IPS-18c (cell line): ENCODE measurements around the gene ADD2.
"Not testable (repeated sequence)": the region's sequence is repeated elsewhere in the genome, so short reads cannot be mapped to it uniquely, and the experiment has no call there.

Experiments
- H3K4me3 ChIP-seq: 2 replicates; pipeline ENCODE4 v1.7.0; 2013; ENCODE audit warnings: low read depth, mild to moderate bottlenecking, low read length, moderate library complexity; ENCODE audit not compliant: insufficient read depth
- H3K9me3 ChIP-seq: one replicate; pipeline ENCODE4 v1.6.1; 2013; ENCODE audit warnings: mild to moderate bottlenecking, low read length, moderate library complexity; ENCODE audit not compliant: control insufficient read depth, insufficient read depth

The ADD2 gene, protein sequence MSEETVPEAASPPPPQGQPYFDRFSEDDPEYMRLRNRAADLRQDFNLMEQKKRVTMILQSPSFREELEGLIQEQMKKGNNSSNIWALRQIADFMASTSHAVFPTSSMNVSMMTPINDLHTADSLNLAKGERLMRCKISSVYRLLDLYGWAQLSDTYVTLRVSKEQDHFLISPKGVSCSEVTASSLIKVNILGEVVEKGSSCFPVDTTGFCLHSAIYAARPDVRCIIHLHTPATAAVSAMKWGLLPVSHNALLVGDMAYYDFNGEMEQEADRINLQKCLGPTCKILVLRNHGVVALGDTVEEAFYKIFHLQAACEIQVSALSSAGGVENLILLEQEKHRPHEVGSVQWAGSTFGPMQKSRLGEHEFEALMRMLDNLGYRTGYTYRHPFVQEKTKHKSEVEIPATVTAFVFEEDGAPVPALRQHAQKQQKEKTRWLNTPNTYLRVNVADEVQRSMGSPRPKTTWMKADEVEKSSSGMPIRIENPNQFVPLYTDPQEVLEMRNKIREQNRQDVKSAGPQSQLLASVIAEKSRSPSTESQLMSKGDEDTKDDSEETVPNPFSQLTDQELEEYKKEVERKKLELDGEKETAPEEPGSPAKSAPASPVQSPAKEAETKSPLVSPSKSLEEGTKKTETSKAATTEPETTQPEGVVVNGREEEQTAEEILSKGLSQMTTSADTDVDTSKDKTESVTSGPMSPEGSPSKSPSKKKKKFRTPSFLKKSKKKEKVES

DNA sequence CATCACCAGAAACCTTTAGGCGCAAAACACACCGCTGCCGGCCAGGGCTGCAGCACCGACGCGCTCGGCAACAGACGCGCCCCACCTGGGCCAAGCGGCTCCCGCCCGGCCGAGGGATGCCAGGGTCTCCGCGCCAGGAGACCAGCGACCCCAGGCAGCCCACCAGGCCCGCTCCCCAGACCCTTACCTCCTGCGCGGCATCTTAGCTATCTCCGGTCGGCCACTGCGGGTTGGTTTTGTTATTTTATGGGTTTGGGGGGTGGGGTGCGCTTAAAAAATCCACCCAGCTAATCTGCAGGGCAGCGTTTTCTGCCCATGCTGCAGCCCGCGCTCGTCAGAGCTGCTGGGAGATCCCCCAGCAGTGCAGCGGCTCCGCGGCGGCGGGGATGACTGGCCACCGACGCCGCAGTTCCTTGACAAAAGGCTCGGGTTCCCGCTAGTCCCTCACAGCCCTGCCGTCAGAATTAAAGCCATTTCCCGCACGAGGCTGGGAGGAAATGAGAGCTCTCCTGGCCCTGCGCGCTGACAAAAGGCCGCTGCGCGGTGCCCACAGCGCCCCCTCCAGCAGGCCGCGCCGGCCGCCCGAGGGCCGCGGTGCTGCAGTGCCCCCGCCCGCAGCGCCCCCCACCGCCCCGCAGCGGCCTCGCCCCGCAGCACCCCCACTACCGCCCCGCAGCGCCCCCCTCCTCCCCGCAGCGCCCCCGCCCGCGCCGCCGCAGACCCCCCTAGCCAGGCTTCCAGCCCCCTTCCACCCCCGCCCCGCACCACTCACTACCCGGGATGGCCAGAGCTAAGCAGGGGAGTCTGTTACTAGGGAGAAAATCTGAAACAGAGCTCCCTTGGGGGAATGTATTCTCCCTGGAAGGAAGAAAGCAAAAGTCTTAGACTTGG is at the start of gene ADD2:
Gene ADD2 (minus strand): TSS at position 502 of the 891 bp plus-strand sequence. CDS start 61,792 bp downstream, outside the sequence.
- Histone ChIP-seq H3K9me3 (peaks cover 2% of the 10 kb centered on the region), H3K4me3 (peak within 1 kb of the TSS; percentile 44)

DNA sequence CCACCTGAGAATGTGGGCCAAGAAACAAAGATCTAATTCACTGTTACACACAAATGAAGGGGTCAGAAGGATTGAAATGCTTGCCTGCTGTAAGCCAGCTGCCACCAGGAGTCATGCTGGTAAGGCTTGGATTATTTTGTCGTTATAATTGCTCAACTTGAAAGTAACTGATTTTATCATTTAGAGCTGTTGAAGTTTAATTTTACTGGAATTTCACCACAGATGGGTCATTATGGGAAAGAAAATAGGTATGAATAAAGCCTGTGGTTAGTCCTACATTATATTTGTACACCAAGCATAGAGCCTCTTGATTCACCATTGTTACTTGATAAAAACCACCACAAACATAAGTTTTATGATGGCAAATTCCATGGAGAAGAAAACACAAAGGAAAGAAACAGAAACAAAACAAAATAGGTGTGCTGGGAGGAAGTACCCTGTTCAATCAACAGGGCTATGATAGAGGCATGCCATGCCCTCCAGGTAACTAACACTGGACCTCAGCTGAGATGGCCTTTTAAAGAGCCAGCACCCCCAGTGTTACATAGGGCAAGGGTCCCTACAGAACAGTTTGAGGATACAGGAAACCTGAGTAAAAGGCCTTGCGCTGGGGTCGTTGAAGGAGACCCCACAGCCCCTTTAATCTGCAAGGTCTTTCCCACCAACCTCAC is 49.4 kb upstream of the ADD2 start:
- Histone ChIP-seq H3K9me3 (no peaks in the 10 kb centered on the region), H3K4me3 (no peak overlapping the region)

GRCh38 chr2:70816726-70817125 is 48.7 kb upstream of the ADD2 start:
- H3K4me3 ChIP-seq: no peak overlapping the region

DNA sequence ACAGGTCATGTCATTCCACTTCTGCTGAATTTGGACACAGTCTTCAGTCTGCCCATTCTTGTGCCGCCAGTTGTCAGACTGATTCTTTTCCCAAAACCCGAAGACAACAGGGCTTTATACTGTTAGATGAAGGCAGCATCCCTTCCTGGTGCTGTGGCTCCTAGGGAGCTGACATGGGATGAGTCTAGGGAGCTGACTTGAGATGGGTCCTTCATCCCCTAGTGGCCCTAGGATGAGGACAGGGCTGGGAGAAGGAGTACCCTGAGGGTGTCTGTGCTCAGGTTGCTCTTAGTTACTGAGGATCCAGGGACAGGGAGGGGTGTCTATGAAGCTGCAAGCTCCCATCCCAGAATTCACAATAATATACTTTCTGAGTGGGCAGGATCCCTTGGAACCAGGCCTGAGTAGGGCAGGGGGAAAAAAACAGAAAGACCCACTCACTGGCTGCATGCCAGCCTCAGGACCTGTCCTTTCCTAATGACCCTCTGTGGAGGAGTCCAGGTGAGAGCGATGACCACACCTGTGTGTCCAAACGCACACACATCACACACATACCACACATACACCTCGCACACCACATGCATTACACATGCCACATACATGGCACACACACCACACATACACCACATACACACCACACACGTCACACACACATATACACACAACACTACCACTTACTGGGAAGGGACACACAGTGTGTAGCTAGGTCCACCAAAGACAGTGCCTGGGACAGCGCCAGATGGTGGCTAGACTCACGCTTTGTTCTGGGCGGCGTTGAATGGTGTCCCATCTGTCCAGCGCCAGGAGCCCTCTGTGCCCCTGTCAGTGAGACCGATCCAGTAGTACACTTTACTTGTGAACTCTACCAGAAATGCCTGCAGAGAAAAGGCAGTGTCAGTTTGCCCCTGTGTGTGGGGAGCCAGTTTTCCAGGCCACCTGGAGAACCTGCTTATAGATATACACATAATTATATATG is 41.3 kb upstream of the ADD2 start:
- H3K4me3 ChIP-seq: no peak overlapping the region
- H3K9me3 ChIP-seq: no peaks in the 10 kb centered on the region

More at GRCh38 chr2:70816726-70817125, 48.7 kb upstream of the ADD2 start:
- no peaks in the 10 kb centered on the region for H3K9me3 ChIP-seq

- no peak overlapping the region for H3K4me3 ChIP-seq
- H3K9me3 ChIP-seq: no peaks in the 10 kb centered on the region
These were observed 39.8 kb upstream of the ADD2 start for GRCh38 chr2:70807828-70808118.

- no peak overlapping the region for H3K4me3 ChIP-seq
These were observed 39.3 kb upstream of the ADD2 start for GRCh38 chr2:70807102-70807827.

GRCh38 chr2:70806620-70807019 is 38.6 kb upstream of the ADD2 start:
- no peak overlapping the region for H3K4me3 ChIP-seq
- no peaks in the 10 kb centered on the region for H3K9me3 ChIP-seq

More at GRCh38 chr2:70807102-70807827, 39.3 kb upstream of the ADD2 start:
- H3K9me3 ChIP-seq: no peaks in the 10 kb centered on the region

DNA sequence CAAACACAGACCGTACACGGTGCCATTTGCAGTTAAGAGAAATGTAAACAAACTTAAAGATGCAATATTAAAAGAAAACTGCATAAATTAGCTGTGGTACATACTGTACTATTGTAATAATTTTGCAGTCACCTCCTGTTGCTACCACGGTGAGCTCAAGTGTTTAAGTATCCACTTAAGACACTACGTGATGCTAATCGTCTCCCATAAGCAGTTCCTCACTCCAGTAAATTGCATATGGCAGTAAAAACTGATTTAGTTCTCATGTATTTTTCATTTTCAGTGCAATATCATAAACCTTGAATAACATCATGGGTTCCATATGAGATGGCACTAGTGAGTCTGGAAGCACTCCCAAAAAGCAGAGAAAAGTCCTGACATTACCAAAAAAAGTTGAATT is 38.0 kb upstream of the ADD2 start:
- H3K4me3 ChIP-seq: no peak overlapping the region

GRCh38 chr2:70801607-70802263 is 33.7 kb upstream of the ADD2 start:
- no peak overlapping the region for H3K4me3 ChIP-seq
- peaks cover 4% of the 10 kb centered on the region for H3K9me3 ChIP-seq

More for the DNA sequence above, 38.0 kb upstream of the ADD2 start:
- H3K9me3 ChIP-seq: no peaks in the 10 kb centered on the region

DNA sequence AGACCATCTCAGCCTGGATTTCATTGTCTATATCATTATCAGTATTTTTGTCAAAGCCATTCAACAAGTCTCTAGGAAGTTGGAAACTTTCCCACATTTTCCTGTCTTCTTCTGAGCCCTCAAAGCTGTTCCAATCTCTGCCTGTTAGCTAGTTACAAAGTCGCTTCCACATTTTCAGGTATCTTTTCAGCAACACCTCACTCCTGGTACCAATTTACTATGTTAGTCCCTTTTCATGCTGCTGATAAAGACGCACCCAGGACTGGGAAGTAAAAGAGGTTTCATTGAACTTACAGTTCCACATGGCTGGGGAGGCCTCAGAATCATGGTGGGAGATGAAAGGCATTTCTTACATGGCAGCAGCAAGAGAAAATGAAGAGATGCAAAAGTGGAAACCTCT is 31.7 kb upstream of the ADD2 start:
- Histone ChIP-seq H3K4me3 (no peak overlapping the region), H3K9me3 (peaks cover 4% of the 10 kb centered on the region)

DNA sequence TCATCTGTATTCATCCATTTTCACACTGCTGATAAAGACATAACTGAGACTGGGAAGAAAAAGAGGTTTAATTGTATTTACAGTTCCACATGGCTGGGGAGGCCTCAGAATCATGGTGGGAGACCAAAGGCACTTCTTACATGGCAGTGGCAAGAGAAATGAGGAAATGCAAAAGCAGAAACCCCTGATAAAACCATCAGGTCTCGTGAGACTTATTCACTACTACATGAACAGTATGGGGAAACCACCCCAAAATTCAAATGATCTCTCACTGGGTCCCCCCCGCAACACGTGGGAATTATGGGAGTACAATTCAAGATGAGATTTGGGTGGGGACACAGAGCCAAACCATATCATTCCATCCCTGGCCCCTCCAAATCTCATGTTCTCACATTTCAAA is 30.0 kb upstream of the ADD2 start:
- H3K9me3 ChIP-seq, H3K4me3 ChIP-seq: not testable (repeated sequence)

GRCh38 chr2:70797506-70797905 is 29.5 kb upstream of the ADD2 start:
- H3K9me3 ChIP-seq: peaks cover 4% of the 10 kb centered on the region
- H3K4me3 ChIP-seq: no peak overlapping the region

DNA sequence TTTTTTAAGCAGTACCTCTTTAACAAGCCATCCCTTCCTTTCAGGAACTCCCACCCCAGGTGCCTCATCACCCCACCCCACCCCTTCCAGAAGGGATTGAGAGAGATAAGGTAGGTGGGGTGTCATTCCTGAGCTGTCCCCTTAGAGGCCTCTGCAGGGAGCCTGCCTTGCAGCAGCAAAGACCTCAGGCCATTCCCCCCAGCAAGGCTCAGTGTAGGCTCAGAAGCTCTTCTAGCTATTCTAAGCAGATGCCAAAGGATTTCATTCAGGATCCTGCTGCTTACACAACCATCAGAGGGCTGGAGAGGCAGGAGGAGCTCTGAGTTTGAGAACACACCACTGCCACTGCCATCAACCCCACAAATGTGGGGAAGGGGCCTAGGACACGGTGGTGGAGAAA is 28.3 kb upstream of the ADD2 start:
- H3K9me3 ChIP-seq: peaks cover 4% of the 10 kb centered on the region
- H3K4me3 ChIP-seq: no peak overlapping the region

DNA sequence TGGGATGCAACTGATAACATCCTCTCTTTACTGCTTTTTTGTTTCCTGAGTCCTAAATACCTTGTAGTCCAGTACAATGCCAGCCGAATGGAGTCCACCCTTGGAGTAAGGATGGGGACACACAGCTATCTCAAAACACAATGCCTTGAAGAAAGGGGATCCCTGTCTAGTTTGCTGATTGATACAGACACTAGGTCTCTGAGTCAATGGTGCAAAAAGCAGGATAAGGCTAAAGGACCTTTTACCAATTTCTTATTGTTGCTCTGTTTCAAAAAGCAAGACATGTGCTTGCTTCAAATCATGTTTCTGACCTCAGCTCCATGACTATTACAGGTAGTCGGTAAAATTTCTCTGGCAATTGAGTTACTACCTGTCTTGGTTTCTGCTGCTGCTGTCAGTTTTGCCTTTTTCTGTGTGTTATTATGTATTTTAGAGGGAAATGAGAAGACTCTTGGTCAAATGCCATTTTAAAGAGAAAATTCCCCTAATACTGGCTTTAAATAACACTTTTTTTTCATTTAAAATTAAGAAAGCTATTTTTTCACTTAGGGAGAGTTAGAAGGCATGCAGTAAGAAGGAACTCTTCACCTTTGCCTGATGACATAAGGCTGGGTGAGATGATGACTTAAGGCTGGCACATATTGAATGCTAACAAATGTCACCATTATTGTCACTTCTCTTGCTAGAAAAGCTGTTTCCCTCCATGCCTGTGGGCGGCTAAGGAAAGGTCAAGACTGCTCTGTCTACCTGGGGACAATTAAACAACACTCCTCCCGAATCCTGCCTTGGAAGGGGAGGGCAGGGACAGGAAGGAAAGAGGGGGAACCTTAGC is 27.4 kb upstream of the ADD2 start:
- Histone ChIP-seq H3K4me3 (no peak overlapping the region), H3K9me3 (peaks cover 4% of the 10 kb centered on the region)
